ENCODE measurements around the gene B3GNT5. TPM values are rescaled to one million over a fixed set of nuclear protein-coding genes. Genes with fewer than 3 reads are reported as not detected.
"Not testable (repeated sequence)": the region's sequence is repeated elsewhere in the genome, so short reads cannot be mapped to it uniquely, and the experiment has no call there.

B3GNT5 gene
- total RNA-seq, 1 donor from 2014 or later, result 0.70 TPM

GRCh38 chr3:183230251-183230650 lies 22.8 kb upstream of the B3GNT5 start:
- not testable (repeated sequence) for ATAC-seq; DNase-seq (ENCODE audit: low spot score)

DNA sequence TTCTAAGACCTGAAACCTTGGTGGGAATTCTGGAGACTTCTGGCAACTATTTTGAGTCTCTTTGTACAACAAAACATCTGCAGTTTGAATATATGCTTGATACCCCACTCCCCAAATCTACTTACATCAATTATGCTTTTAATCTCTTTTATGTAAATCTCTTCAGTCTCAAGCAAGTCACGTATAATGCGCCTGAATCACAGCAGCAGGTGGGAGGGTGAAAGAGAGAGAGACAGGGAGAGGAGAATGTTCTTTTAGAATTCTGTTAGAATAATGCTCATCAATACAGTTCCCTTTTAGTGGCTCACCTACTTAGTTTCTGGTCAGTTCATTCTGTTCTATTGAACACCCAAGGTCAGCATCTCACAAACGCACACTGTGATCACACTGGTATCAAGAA lies 22.2 kb upstream of the B3GNT5 start:
- no peak for ATAC-seq
- no peak for DNase-seq (ENCODE audit: low spot score)

DNA sequence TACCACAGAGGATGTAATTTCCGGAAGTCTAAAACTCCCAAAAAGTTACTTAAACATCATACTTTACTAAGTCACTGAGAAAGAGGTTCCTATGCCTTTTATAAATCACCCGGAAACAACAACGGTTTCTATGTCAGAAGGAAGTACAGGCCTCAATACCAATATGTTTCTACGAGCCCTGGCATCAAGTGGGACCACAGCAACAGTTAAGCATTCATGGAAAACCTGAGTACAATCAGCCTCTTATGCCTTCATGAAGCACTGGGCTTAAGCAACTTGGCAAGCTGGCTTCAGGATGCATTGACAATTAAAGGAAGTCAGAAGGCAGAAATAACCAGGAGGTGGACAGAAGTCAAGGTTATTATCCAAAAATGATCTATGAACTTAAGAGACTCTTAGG lies 19.1 kb upstream of the B3GNT5 start:
- ATAC-seq, result no peak
- DNase-seq (ENCODE audit: low spot score), result no peak

- no peak for ATAC-seq
- no peak for DNase-seq (ENCODE audit: low spot score)
Measured at GRCh38 chr3:183239046-183239445, 14.0 kb upstream of the B3GNT5 start.

DNA sequence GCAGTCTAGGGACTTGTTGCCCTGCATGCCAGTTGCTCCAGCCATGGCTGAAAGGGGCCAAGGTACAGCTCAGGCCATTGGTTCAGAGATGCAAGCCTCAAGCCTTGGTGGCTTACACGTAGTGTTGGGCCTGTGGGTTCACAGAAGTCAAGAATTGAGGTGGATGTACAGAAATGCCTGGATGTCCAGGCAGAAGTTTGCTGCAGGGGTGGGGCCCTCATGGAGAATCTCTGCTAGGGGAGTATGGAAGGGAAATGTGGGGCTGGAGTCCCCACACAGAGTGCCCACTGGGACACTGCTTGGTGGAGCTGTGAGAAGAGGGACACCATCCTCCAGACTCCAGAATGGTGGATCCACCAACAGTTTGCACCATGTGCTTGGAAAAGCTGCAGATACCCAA lies 10.6 kb upstream of the B3GNT5 start:
- DNase-seq (ENCODE audit: low spot score), result no peak

DNA sequence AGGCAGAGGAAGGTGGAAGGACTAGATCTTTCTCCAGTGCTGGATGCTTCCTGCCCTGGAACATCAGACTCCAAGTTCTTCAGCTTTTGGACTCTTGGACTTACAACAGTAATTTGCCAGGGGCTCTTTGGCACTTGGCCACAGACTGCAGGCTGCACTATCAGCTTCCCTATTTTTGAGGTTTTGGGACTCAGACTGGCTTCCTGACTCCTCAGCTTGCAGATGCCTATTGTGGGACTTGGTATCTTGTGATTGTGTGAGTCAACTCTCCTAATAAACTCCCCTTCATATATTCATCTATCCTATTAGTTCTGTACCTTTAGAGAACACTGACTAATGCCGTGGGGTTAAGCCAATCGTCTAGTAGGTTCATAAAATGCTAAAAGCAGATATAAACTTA lies 8.8 kb upstream of the B3GNT5 start:
- ATAC-seq, result peak; percentile 41
- no peak for DNase-seq (ENCODE audit: low spot score)

More for the DNA sequence above, 10.6 kb upstream of the B3GNT5 start:
- no peak for ATAC-seq

GRCh38 chr3:183244981-183245476 lies 8.0 kb upstream of the B3GNT5 start:
- peak; percentile 82 for ATAC-seq
- no peak for DNase-seq (ENCODE audit: low spot score)

DNA sequence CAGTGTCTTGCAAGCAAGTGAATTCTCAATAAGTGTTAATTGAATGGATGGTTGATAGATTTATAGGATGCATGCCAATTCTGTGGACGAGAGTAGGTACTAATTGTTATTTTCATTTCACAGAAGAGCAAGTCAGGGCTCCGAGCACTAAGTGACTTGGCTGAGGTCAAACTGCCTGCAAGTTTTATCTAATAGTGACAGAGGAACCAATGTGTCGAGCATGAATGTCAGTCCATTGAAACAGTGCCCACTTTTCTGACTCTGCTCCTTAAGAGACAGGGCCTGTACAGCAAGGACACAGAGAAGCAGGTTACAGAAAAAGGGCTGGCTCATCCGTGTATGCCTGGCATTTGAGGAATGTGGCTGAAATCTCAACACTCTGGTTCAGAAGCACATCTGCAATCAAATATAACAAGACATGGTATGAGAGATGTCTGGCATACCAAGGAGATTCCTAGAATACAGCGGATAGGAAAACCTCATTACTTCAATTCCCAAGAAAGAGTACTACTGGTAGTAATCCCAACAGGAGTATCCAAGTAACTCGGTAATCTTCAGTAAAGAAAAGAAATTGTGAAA lies 6.0 kb upstream of the B3GNT5 start:
- no peak for DNase-seq (ENCODE audit: low spot score)

DNA sequence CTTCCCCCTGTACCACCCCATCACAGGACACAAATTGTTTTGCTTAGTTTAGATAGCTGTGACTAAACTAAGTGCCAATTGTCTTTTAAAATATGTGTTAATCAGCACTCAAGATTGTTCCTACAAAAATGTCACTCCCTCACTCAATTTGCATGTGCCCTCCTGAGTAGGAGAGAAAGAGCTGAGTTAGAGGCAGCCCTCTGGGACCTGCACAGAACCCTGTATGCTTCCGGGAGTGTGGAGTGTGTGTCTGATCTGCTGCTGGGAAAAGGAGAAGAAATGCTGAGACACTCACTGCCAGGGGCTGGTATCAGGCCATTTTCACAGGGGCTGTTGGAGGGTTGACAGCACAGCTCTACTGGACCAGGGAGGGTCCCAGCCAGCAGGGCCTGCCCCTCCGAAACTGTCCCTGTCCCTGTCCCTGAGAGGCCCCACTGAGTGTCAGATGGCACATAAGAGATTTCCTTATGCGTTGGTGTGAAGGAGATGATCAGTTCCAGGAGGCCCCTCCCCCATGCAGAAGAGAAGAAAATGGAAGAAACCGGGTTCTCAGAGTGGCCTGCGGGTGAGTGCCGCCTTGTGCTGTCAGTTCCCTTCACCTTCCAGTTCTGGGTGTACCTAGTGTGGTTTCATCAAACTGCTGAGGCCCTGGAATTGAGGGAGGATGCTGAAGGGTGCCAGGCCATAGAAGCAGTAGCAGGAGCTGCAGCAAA lies 3.9 kb upstream of the B3GNT5 start:
- no peak for DNase-seq (ENCODE audit: low spot score)
- no peak for ATAC-seq

More for the DNA sequence above, 6.0 kb upstream of the B3GNT5 start:
- ATAC-seq, result no peak

DNA sequence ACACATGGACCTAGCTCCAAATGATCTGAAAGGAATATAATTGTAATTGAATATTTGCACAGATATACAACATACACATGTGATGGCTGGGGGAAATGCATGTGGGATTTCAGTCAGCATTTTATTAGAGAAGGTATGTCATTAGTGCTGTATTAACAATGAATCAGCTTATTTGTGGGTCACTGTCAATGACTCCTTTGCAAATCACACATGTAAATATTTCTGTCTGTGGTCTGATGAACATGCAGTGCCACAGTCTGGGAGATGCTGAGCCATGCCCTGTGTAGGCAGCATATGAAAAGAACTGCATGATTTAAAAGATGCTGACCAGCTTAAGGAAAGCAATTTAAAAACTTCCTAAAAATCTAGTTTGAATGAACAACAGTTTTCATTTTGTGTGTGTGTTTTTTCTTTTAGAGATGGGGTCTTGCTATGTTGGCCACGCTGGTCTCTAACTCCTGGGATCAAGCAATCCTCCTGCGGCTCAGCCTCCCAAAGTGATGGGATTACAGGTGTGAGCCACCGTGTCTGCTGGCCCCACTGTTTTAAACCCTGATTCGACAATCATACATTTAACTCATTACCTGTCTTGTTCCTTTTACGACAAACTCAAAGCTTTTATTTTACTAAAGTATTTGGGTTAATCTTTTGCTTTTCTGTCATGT lies 803 bp upstream of the B3GNT5 start:
- no peak for ATAC-seq

GRCh38 chr3:183253528-183254486 lies 754 bp downstream of the B3GNT5 start:
- DNase-seq (ENCODE audit: low spot score), result peak; percentile 78
- ATAC-seq, result peak; percentile 92

More for the DNA sequence above, 803 bp upstream of the B3GNT5 start:
- DNase-seq (ENCODE audit: low spot score), result no peak

DNA sequence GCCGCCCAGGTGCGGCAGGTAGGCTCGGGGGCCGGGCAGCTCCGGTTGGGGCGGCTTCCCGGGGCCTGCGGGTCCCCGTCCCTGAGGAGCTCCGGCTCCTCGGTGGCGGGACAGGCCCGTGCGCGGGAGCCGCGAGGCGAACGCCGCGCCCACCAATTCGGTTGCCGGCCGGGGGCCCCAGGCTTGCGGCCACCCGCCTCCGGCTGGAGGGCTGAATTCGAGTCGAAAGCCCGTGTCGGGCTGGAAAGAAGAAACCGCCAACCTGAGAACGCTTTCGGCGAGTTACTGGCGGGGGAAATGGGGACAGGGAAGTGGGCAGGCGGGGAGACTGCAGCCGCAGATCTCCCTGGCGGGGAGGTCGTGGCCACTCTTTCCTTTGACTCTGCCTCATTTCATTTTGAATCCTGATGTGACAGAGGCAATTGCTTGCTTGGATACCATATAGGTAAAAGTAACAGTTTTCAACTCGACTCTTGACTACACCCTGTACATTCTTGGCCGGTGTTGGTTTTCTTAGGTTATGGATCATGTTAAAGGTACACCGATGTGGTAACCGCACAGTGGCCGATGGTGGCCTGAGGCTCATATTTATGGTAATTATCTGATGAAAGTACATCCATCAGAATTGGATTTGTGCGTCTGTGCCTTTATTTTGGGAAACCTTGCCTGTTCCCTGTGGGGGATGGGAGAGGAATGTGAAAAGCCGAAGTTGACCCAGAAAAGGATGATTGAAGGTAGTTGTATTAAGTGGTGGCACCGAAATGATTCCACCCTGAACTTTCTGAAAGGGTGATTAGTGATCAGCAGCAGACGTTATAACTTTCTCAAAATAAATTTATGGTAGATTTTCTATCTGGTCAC lies 1.7 kb downstream of the B3GNT5 start:
- no peak for ATAC-seq

DNA sequence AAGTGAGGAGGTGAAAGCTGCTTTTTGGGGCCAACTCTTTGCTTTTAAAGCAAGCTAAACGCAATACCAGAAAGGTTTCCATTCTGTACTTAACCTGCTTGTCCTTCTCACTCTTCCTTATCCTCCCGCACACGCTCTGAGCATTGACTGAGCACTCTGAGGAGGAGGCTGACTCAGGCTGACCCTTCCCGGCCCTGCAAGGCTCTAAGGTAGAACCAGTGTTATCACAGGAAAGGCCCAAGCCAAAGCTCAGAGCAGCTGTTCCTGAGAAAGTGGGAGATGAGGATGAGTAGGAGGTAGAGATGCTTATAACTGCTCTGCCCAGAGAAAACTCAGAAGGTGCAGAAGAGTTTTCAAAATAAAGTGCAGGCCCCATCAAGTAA lies 2.3 kb downstream of the B3GNT5 start:
- DNase-seq (ENCODE audit: low spot score) (no peak), ATAC-seq (no peak)

More for the DNA sequence above, 1.7 kb downstream of the B3GNT5 start:
- DNase-seq (ENCODE audit: low spot score), result no peak

- DNase-seq (ENCODE audit: low spot score) (no peak), ATAC-seq (no peak)
Measured at GRCh38 chr3:183259087-183259486, 6.0 kb downstream of the B3GNT5 start.

DNA sequence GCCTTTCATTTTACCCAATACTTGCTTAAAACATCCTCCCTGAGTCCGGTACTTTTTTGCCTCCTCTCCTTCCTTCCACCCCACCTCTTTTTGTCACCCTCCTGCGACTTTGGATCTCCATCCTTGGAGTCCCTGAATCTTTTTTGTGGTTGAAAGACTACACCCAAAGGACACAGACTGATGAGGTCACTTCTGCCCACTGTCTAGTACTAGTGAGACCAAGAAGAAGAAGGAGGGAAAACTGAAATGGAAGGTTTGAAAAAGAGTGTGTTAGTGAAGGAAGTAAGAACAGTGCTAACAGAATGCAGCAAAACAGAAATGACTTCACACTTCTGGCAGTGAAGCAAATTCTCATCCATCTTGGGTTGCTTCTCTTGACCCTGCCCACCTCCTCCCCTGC lies 6.6 kb downstream of the B3GNT5 start:
- no peak for DNase-seq (ENCODE audit: low spot score)
- ATAC-seq, result no peak

DNA sequence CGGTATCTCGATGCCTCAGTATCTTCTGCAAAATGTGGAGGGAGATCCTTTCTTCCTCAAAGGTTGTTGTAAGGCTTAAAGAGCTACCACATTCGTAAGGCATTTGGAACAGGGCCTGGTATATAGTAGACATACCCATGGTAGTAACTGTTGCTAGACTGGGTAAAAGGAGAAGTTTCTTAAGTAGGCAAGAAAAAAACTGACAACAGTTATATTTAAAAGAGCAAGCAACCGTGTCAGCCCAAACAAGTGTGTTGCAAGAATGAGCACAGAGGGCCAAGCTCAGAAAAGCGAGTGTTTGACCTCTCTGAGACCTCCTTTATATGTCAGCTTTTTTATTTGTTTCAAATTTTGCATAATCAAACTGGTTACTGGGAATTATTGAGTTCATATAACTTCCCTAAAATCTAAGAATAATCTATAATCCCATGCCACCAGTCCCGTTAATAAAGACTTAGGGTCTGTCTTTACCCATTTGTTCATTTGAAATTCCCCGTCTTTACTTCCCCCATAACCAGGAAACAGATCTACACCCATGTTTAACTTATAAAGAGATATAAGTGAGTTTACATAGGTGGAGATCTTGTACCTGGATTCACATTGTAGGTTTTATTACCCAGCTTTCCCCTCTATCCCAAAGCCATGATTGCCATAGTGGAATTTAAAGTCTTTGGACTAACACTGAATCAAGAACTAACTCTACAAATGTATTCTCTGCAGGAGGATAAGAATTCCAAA lies 7.3 kb downstream of the B3GNT5 start:
- DNase-seq (ENCODE audit: low spot score) (no peak), ATAC-seq (peak; percentile 42)

GRCh38 chr3:183261151-183261724 lies 8.2 kb downstream of the B3GNT5 start:
- DNase-seq (ENCODE audit: low spot score) (no peak), ATAC-seq (no peak)

DNA sequence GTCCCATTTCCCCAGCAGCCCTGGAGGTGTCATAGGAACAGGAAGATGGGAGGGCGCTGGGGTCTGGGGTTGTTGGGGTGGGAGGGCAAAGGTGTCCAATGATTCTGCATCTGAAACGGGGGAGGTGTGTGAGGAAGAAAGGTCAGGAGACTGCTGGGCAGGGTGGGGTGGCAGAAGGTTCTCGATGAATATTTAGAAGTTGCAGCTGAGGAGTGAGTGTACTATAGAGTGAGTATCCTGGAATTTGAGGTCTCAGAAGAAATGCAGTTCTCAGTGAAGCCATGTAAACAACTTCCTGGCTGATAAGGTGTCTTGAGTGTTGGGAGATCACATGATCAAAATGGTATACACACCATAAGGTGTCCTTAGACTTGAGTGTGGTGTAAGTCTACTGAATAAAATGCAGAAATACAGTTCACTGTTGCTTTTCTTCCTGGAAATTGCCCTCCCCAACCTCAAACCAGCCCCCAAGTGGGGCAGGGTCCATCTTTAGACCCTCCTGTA lies 9.9 kb downstream of the B3GNT5 start:
- no peak for DNase-seq (ENCODE audit: low spot score)

DNA sequence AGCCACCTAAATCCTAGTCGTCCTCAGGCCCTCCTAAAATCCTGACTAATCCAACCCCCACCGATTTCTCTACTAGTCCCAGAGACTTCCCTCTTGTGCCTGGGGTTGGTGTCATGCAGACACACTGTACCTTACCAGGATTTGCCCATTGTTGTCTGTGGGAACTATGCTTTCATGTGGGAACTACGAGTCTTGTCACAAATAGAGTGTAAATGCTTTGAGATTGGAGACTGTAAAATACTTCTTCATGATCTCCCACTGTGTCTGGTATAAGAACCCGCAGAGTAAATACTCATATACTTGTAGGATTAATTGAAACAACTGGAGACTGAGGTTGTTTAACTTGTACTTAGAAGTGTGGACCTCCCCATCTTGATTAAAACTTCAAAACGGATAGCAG lies 11.2 kb downstream of the B3GNT5 start:
- ATAC-seq, result no peak

More for the DNA sequence above, 9.9 kb downstream of the B3GNT5 start:
- ATAC-seq, result no peak

More for the DNA sequence above, 11.2 kb downstream of the B3GNT5 start:
- no peak for DNase-seq (ENCODE audit: low spot score)
